HepG2 (cell line): ENCODE measurements around the gene COPB2. TPM values are rescaled to one million over a fixed set of nuclear protein-coding genes. Genes with fewer than 3 reads are reported as not detected.
A peak's percentile ranks its signal among the peaks of the same experiment; 100 is the strongest.

Experiments
- DRAP1 ChIP-seq: IDR thresholded peaks from 2 replicates; pipeline ENCODE4 v1.6.1; 2016; ENCODE audit warnings: missing genetic modification reagents, missing compliant biosample characterization
- DZIP1 ChIP-seq: sonication (generic); formaldehyde crosslinking; IDR thresholded peaks from 2 replicates; pipeline ENCODE4 v1.5.0; 2020; ENCODE audit warnings: mild to moderate bottlenecking, missing genetic modification reagents
- ETV5 ChIP-seq: IDR thresholded peaks from 2 replicates; pipeline ENCODE4 v1.6.1; 2018; ENCODE audit warnings: missing biosample characterization, missing genetic modification reagents, inconsistent platforms, borderline replicate concordance
- FOXK1 ChIP-seq: sonication (generic); formaldehyde crosslinking; IDR thresholded peaks from 2 replicates; pipeline ENCODE4 v1.4.0; 2020; ENCODE audit warnings: low read depth, missing genetic modification reagents, borderline replicate concordance
- GTF2F1 ChIP-seq: fragments of 150-350 bp; IDR thresholded peaks from 2 replicates; pipeline ENCODE4 v1.6.1; 2014; ENCODE audit warnings: low read length
- HDAC6 ChIP-seq: fragments of 200-600 bp; sonication (generic); IDR thresholded peaks from 2 replicates; pipeline ENCODE4 v1.7.0; 2017; ENCODE audit warnings: mild to moderate bottlenecking, antibody characterized with exemption, low read length, low read depth
- HNRNPL ChIP-seq: fragments of 200-400 bp; formaldehyde crosslinking; IDR thresholded peaks from 2 replicates; pipeline ENCODE4 v1.6.1; 2017; ENCODE audit warnings: mild to moderate bottlenecking, low read depth, low read length
- KLF11 ChIP-seq: IDR thresholded peaks from 2 replicates; pipeline ENCODE4 v1.6.1; 2016; ENCODE audit warnings: missing compliant biosample characterization
- MAFG ChIP-seq: sonication (generic); formaldehyde crosslinking; IDR thresholded peaks from 2 replicates; pipeline ENCODE4 v1.5.1; 2020; ENCODE audit warnings: mild to moderate bottlenecking, missing genetic modification reagents
- MED1 ChIP-seq: sonication (generic); formaldehyde crosslinking; IDR thresholded peaks from 2 replicates; pipeline ENCODE4 v1.4.0; 2020; ENCODE audit warnings: missing genetic modification reagents
- MED8 ChIP-seq: sonication (generic); formaldehyde crosslinking; IDR thresholded peaks from 2 replicates; pipeline ENCODE4 v1.8.1; 2023; ENCODE audit warnings: mild to moderate bottlenecking, missing genetic modification reagents; ENCODE audit not compliant: insufficient replicate concordance
- PHF5A ChIP-seq: IDR thresholded peaks from one replicate; pipeline ENCODE4 v1.6.1; 2018; ENCODE audit warnings: low read depth, missing genetic modification reagents; ENCODE audit not compliant: unreplicated experiment
- PRMT3 ChIP-seq: sonication (generic); formaldehyde crosslinking; IDR thresholded peaks from 2 replicates; pipeline ENCODE4 v1.8.1; 2022; ENCODE audit warnings: low read depth, mild to moderate bottlenecking, moderate library complexity, missing genetic modification reagents, borderline replicate concordance
- SAP130 ChIP-seq: IDR thresholded peaks from 2 replicates; pipeline ENCODE4 v1.6.1; 2016; ENCODE audit warnings: low read depth
- SMAD1 ChIP-seq: sonication (generic); formaldehyde crosslinking; IDR thresholded peaks from 2 replicates; pipeline ENCODE4 v1.4.0; 2020; ENCODE audit warnings: missing genetic modification reagents, low read depth, mild to moderate bottlenecking, borderline replicate concordance
- TBX3 ChIP-seq: fragments of 450-650 bp; IDR thresholded peaks from 2 replicates; pipeline ENCODE4 v1.6.1; 2017; ENCODE audit warnings: antibody characterized with exemption, mild to moderate bottlenecking, inconsistent platforms, borderline replicate concordance
- TFAP4 ChIP-seq: sonication (generic); IDR thresholded peaks from 2 replicates; pipeline ENCODE4 v1.6.1; 2016; ENCODE audit warnings: low read depth, borderline replicate concordance
- TGIF2 ChIP-seq: IDR thresholded peaks from 2 replicates; pipeline ENCODE4 v1.6.1; 2016; ENCODE audit warnings: control low read depth, missing compliant biosample characterization
- YY1 ChIP-seq: IDR thresholded peaks from 2 replicates; pipeline ENCODE4 v1.6.1; 2011; ENCODE audit warnings: low read length, low read depth, moderate library complexity, mild to moderate bottlenecking; ENCODE audit not compliant: insufficient read depth, insufficient replicate concordance
- ZBTB20 ChIP-seq: sonication (generic); formaldehyde crosslinking; IDR thresholded peaks from 2 replicates; pipeline ENCODE4 v1.8.1; 2023; ENCODE audit warnings: missing genetic modification reagents, low read depth, mild to moderate bottlenecking, borderline replicate concordance
- ZFP90 ChIP-seq: sonication (generic); formaldehyde crosslinking; IDR thresholded peaks from 2 replicates; pipeline ENCODE4 v1.8.0; 2022; ENCODE audit warnings: missing genetic modification reagents, mild to moderate bottlenecking, inconsistent platforms, borderline replicate concordance
- ZNF282 ChIP-seq: fragments of 450-650 bp; IDR thresholded peaks from 2 replicates; pipeline ENCODE4 v1.6.1; 2018; ENCODE audit not compliant: partially characterized antibody
- ZNF451 ChIP-seq: sonication (generic); formaldehyde crosslinking; IDR thresholded peaks from 2 replicates; pipeline ENCODE4 v1.5.0; 2020; ENCODE audit warnings: mild to moderate bottlenecking, missing genetic modification reagents
- ZNF484 ChIP-seq: sonication (generic); formaldehyde crosslinking; IDR thresholded peaks from 2 replicates; pipeline ENCODE4 v1.5.1; 2020; ENCODE audit warnings: mild to moderate bottlenecking, low read depth, missing genetic modification reagents, borderline replicate concordance
- ZNF510 ChIP-seq: sonication (generic); formaldehyde crosslinking; IDR thresholded peaks from 2 replicates; pipeline ENCODE4 v1.4.0; 2020; ENCODE audit warnings: low read depth, mild to moderate bottlenecking, missing genetic modification reagents
- ZNF7 ChIP-seq: IDR thresholded peaks from 2 replicates; pipeline ENCODE4 v1.6.1; 2016; ENCODE audit warnings: missing biosample characterization, missing genetic modification reagents
- ZSCAN20 ChIP-seq: sonication (generic); formaldehyde crosslinking; IDR thresholded peaks from 2 replicates; pipeline ENCODE4 v1.4.0; 2020; ENCODE audit warnings: missing genetic modification reagents, mild to moderate bottlenecking, borderline replicate concordance
- polyA plus RNA-seq, 8 experiments: library from polyadenylated mRNA; depleted of rRNA in 3 of 8; stranded (reverse) in 7 of 8; unstranded in 1 of 8; fragments of >200 nt; fragmentation: Illumina TruSeq in 4 of 8; extraction: Trizol in 4 of 8; gene quantifications; 2 replicates each; pipeline versions ENCODE4 v1.2.1 to v1.2.3, GENCODE V29; 2011 to 2016; ENCODE audit warnings: low read depth in 4 of 8, missing spikeins in 1 of 8, mixed read lengths in 1 of 8; ENCODE audit not compliant: insufficient read depth in 1 of 8
- total RNA-seq, 5 experiments: library from RNA; depleted of rRNA; stranded (reverse); fragments of >200 nt; fragmentation: Illumina TruSeq; extraction: Trizol; gene quantifications; 2 replicates each; pipeline ENCODE4 v1.2.3, GENCODE V29; 2016; ENCODE audit warnings: low read depth in 1 of 5

The COPB2 gene
- total and polyA plus RNA-seq, 2 of the 13 experiments (the other 11 are each of a cell fraction or from before 2014, with no cell fraction given): 83.3 to 217 TPM

- TF ChIP-seq DZIP1 (no peak), ZFP90 (CRISPR knock-in tag) (peak; percentile 80; the same call in 1 of the 2 replicates), DRAP1 (CRISPR knock-in tag) (peak; percentile 91), MAFG (CRISPR knock-in tag) (no peak), ETV5 (CRISPR knock-in tag) (peak; percentile 74; the same call in 1 of the 2 replicates), MED1 (peak; percentile 55), ZNF7 (no peak), TGIF2 (CRISPR knock-in tag) (no peak), SAP130 (CRISPR knock-in tag) (peak; percentile 90), GTF2F1 (no peak; the same call in 1 of the 2 replicates), ZSCAN20 (CRISPR knock-in tag) (no peak), PHF5A (CRISPR knock-in tag) (no peak), ZNF510 (CRISPR knock-in tag) (0 out of 2 replicates have a peak, but pooled peaks have one; percentile 36), PRMT3 (CRISPR knock-in tag) (no peak), MED8 (peak; percentile 54), TBX3 (no peak), TFAP4 (peak; percentile 26; the same call in 1 of the 2 replicates), KLF11 (no peak; the same call in 1 of the 2 replicates), HNRNPL (0 out of 2 replicates have a peak, but pooled peaks have one; percentile 33), ZNF484 (CRISPR knock-in tag) (no peak), ZBTB20 (CRISPR knock-in tag) (peak; percentile 27; the same call in 1 of the 2 replicates), HDAC6 (no peak), FOXK1 (CRISPR knock-in tag) (peak; percentile 57; the same call in 1 of the 2 replicates), ZNF451 (CRISPR knock-in tag) (no peak), YY1 (peak; percentile 43), ZNF282 (no peak), SMAD1 (CRISPR knock-in tag) (no peak)
Measured at GRCh38 chr3:139389552-139390368, at the start of gene COPB2 (continued).
